NCI-H2029 (cell line): ENCODE data around the gene CC2D1A.
"Not testable (repeated sequence)": the region's sequence is repeated elsewhere in the genome, so short reads cannot be mapped to it uniquely, and the experiment has no call there.

Experiments used
- DNase-seq: peaks from one replicate; lab custom pipeline; 2025; lab: John Stamatoyannopoulos, UW

CC2D1A gene

GRCh38 chr19:13908674-13909073, 2.7 kb downstream of the CC2D1A start:
- no peak for DNase-seq

- DNase-seq = no peak
These were observed 3.4 kb downstream of the CC2D1A start for GRCh38 chr19:13909430-13909829.

- DNase-seq = no peak
These were observed 7.4 kb downstream of the CC2D1A start for GRCh38 chr19:13913352-13913751.

- DNase-seq = no peak
These were observed 8.8 kb downstream of the CC2D1A start for GRCh38 chr19:13914777-13915176.

- no peak for DNase-seq
These were observed 11.9 kb downstream of the CC2D1A start for GRCh38 chr19:13917888-13918406.

- DNase-seq = no peak
These were observed 12.9 kb downstream of the CC2D1A start for GRCh38 chr19:13918726-13919411.

- no peak for DNase-seq
These were observed 14.5 kb downstream of the CC2D1A start for GRCh38 chr19:13920524-13920923.

GRCh38 chr19:13920940-13921747, 15.1 kb downstream of the CC2D1A start:
- DNase-seq = peak; percentile 37

GRCh38 chr19:13922118-13922517, 16.1 kb downstream of the CC2D1A start:
- DNase-seq = not testable (repeated sequence)

- DNase-seq = no peak
These were observed 17.4 kb downstream of the CC2D1A start for GRCh38 chr19:13923194-13923987.

GRCh38 chr19:13926010-13926409, 20.0 kb downstream of the CC2D1A start:
- no peak for DNase-seq

- no peak for DNase-seq
These were observed 20.7 kb downstream of the CC2D1A start for GRCh38 chr19:13926715-13927114.

- DNase-seq = no peak
These were observed 23.3 kb downstream of the CC2D1A start for GRCh38 chr19:13929340-13929739.

GRCh38 chr19:13929956-13930355, 24.0 kb downstream of the CC2D1A start:
- DNase-seq = no peak

GRCh38 chr19:13930402-13930801, 24.4 kb downstream of the CC2D1A start:
- no peak for DNase-seq

GRCh38 chr19:13931391-13932148, 25.6 kb downstream of the CC2D1A start:
- no peak for DNase-seq

GRCh38 chr19:13932149-13932637, 26.2 kb downstream of the CC2D1A start:
- DNase-seq = no peak

- no peak for DNase-seq
These were observed 27.0 kb downstream of the CC2D1A start for GRCh38 chr19:13932911-13933393.

GRCh38 chr19:13934785-13935109, 28.7 kb downstream of the CC2D1A start:
- no peak for DNase-seq

GRCh38 chr19:13935765-13936510, 29.9 kb downstream of the CC2D1A start:
- no peak for DNase-seq
